NB4 (cell line): ENCODE data around the gene GABRQ.
"Not testable (repeated sequence)": the region's sequence is repeated elsewhere in the genome, so short reads cannot be mapped to it uniquely, and the experiment has no call there.

Experiments used
- MYC ChIP-seq: IDR thresholded peaks from 2 replicates; pipeline ENCODE4 v1.6.1; 2011; ENCODE audit warnings: low read depth, low read length
- POLR2A ChIP-seq: IDR thresholded peaks from 2 replicates; pipeline ENCODE4 v1.6.1; 2011; ENCODE audit warnings: mild to moderate bottlenecking; ENCODE audit not compliant: insufficient read length; ENCODE audit errors: extremely low read depth
- TF ChIP-seq, protein P1 (sequence below): IDR thresholded peaks from one replicate; pipeline ENCODE4 v1.5.1; 2012; ENCODE audit warnings: low read depth, low read length

DNA sequence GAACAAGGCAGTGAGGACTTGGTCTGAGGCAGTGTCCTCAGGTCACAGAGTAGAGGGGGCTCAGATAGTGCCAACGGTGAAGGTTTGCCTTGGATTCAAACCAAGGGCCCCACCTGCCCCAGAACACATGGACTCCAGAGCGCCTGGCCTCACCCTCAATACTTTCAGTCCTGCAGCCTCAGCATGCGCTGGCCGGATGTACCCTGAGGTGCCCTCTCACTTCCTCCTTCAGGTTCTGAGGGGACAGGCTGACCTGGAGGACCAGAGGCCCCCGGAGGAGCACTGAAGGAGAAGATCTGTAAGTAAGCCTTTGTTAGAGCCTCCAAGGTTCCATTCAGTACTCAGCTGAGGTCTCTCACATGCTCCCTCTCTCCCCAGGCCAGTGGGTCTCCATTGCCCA, 62.7 kb downstream of the GABRQ start:
- TF ChIP-seq, protein P1, sequence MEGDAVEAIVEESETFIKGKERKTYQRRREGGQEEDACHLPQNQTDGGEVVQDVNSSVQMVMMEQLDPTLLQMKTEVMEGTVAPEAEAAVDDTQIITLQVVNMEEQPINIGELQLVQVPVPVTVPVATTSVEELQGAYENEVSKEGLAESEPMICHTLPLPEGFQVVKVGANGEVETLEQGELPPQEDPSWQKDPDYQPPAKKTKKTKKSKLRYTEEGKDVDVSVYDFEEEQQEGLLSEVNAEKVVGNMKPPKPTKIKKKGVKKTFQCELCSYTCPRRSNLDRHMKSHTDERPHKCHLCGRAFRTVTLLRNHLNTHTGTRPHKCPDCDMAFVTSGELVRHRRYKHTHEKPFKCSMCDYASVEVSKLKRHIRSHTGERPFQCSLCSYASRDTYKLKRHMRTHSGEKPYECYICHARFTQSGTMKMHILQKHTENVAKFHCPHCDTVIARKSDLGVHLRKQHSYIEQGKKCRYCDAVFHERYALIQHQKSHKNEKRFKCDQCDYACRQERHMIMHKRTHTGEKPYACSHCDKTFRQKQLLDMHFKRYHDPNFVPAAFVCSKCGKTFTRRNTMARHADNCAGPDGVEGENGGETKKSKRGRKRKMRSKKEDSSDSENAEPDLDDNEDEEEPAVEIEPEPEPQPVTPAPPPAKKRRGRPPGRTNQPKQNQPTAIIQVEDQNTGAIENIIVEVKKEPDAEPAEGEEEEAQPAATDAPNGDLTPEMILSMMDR = not testable (repeated sequence)
- TF ChIP-seq POLR2A, MYC: not testable (repeated sequence)
